ENCODE measurements around the gene OR8D1. TPM values are rescaled to one million over a fixed set of nuclear protein-coding genes. Genes with fewer than 3 reads are reported as not detected.

The OR8D1 gene
- total RNA-seq, 1 donor from 2014 or later = not detected

DNA sequence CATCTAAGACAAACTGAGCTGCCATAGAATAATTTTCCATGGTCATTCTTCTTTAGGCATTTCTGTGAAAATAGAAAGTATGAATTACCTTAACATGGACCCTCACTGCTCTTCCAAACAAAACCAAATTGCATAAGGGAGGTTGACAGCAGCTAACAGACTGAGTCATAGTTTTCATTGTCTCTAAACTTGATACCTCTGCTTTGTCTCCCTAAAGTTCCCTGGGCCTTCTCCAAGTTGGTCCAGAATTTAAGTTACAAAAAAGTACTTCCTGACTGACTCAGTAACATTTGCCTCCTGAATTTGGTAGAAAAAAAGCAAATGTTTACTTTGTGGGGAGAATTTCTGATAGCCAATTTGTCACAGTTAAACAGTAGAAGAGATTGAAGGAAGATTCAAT lies 3.0 kb downstream of the OR8D1 start:
- TF ChIP-seq, protein P1, sequence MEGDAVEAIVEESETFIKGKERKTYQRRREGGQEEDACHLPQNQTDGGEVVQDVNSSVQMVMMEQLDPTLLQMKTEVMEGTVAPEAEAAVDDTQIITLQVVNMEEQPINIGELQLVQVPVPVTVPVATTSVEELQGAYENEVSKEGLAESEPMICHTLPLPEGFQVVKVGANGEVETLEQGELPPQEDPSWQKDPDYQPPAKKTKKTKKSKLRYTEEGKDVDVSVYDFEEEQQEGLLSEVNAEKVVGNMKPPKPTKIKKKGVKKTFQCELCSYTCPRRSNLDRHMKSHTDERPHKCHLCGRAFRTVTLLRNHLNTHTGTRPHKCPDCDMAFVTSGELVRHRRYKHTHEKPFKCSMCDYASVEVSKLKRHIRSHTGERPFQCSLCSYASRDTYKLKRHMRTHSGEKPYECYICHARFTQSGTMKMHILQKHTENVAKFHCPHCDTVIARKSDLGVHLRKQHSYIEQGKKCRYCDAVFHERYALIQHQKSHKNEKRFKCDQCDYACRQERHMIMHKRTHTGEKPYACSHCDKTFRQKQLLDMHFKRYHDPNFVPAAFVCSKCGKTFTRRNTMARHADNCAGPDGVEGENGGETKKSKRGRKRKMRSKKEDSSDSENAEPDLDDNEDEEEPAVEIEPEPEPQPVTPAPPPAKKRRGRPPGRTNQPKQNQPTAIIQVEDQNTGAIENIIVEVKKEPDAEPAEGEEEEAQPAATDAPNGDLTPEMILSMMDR (conservative IDR thresholded peaks at IDR 0.05) = no peak
- H3K27ac Mint-ChIP-seq = no peak overlapping the region
- no peaks in the 10 kb centered on the region for H3K9me3 Mint-ChIP-seq
- H3K27me3 Mint-ChIP-seq = peaks cover 10% of the 10 kb centered on the region
- no peak overlapping the region for H3K4me3 Mint-ChIP-seq
- DNase-seq (ENCODE audit: extremely low spot score, unreplicated experiment) = no peak
- no peaks in the 10 kb centered on the region for H3K4me1 Mint-ChIP-seq (ENCODE audit: unreplicated experiment)
- H3K36me3 Mint-ChIP-seq = no peaks in the 10 kb centered on the region

DNA sequence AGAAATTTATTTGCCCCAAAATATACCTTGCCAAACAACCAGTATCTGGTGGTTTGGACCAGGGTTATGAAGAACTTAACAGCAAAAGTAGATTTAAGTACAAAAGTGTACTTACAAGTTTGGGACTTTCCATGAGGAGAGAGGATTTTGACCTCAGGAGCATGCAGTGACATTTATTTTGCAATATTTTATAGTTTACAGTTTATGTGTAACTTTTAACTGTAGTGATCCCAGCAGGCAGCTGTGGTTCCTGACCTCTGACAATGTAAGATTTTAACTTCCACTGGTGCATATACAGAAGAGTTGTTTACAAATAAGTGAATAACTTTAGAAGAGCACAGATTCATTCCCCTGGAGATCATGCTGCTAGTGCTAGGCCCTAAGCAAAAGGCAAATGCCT lies 6.7 kb downstream of the OR8D1 start:
- H3K4me1 Mint-ChIP-seq (ENCODE audit: unreplicated experiment) = no peaks in the 10 kb centered on the region
- no peaks in the 10 kb centered on the region for H3K36me3 Mint-ChIP-seq
- TF ChIP-seq, protein P1 (conservative IDR thresholded peaks at IDR 0.05) = no peak
- peaks cover 10% of the 10 kb centered on the region for H3K27me3 Mint-ChIP-seq
- no peak for DNase-seq (ENCODE audit: extremely low spot score, unreplicated experiment)
- H3K9me3 Mint-ChIP-seq = no peaks in the 10 kb centered on the region
- H3K27ac Mint-ChIP-seq = no peak overlapping the region
- no peak overlapping the region for H3K4me3 Mint-ChIP-seq

DNA sequence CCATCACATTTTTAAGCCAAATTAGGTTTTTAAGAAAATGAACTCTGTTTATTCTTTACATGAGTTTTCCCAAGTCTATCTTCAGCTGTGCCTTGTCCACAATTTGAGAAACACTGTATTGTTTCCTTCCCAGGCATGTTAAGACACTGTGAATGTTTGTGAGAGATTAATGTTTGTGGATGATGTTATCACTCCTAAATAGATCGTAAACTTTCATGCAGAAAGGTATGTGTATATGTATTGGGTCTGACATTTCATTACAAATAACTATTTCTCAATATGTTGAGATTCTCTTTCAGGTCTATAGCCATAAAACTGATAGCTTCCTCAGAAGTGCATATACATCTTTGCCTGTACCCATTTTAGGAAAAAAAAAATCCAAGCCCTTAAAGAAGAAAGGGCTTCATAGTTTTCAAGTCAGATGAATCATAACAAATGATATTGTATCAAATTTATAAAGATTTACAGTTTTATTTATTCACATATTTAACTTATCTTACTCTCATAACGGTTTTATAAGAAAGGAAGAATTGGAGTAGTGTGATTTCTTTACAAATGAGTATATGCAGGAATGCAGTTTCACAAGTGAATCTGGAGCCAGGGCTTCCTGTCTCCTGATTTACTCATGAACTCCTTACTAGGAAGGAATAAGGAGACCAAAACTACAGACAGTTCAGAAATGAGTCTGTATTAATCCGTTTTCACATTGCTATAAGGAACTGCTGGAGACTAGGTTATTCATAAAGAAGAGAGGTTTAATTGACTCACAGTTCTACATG lies 11.2 kb downstream of the OR8D1 start:
- Mint-ChIP-seq H3K27me3 (no peaks in the 10 kb centered on the region), H3K9me3 (no peaks in the 10 kb centered on the region), H3K36me3 (no peaks in the 10 kb centered on the region), H3K4me1 (ENCODE audit: unreplicated experiment) (no peaks in the 10 kb centered on the region), H3K4me3 (no peak overlapping the region), H3K27ac (no peak overlapping the region)
- DNase-seq (ENCODE audit: extremely low spot score, unreplicated experiment) = no peak
- TF ChIP-seq, protein P1 (conservative IDR thresholded peaks at IDR 0.05) = no peak

DNA sequence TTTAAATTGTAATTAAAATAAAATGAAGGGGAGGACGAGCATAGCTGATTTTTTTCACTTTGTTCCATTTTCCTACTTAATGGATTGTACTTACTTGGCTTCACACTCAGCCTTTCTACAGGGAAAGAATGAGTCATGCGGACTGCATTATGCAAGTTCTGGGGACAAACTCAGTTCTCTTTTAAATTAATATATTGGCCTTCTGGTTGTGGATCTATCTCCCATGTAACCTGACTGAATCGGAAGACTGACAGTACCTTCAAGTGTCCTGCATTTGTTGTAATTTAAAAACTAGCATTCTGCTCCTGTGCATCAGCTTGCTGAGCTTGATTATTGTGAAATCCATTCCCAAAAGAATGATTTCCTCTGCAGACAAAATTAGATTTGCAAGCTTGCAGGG lies 12.2 kb downstream of the OR8D1 start:
- H3K4me1 Mint-ChIP-seq (ENCODE audit: unreplicated experiment) = no peaks in the 10 kb centered on the region
- DNase-seq (ENCODE audit: extremely low spot score, unreplicated experiment) = no peak
- H3K27ac Mint-ChIP-seq = no peak overlapping the region
- TF ChIP-seq, protein P1 (conservative IDR thresholded peaks at IDR 0.05) = no peak
- H3K36me3 Mint-ChIP-seq = no peaks in the 10 kb centered on the region
- no peak overlapping the region for H3K4me3 Mint-ChIP-seq
- no peaks in the 10 kb centered on the region for H3K27me3 Mint-ChIP-seq
- H3K9me3 Mint-ChIP-seq = no peaks in the 10 kb centered on the region

DNA sequence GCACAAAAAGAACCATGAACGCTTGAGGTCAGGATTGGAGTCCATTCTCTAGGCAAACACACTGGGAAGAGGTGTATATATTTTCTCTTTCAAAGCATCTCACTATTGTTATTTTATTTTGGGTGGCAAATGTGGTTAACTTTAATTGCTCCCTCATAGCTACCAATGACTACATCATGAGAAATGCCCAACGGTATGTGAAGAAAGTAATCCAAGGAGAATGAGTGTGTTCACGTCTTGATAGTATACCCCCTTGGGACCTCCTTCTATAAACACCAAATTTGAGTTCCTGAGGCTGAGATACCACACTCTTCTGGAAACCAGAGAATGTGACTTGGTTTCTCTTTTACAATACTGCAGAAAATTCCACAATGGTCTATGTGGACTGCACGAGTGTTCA lies 15.8 kb downstream of the OR8D1 start:
- Mint-ChIP-seq H3K27ac (no peak overlapping the region), H3K27me3 (no peaks in the 10 kb centered on the region), H3K4me3 (no peak overlapping the region), H3K4me1 (ENCODE audit: unreplicated experiment) (no peaks in the 10 kb centered on the region), H3K36me3 (no peaks in the 10 kb centered on the region), H3K9me3 (no peaks in the 10 kb centered on the region)
- no peak for DNase-seq (ENCODE audit: extremely low spot score, unreplicated experiment)
- TF ChIP-seq, protein P1 (conservative IDR thresholded peaks at IDR 0.05) = no peak

Measured in type B pancreatic cell (in vitro differentiated cells).